GM21367 (cell line): Measurements from ENCODE around the gene KRTAP4-16.
"Not testable (repeated sequence)": the region's sequence is repeated elsewhere in the genome, so short reads cannot be mapped to it uniquely, and the experiment has no call there.

Experiments used
- ATAC-seq: cut with Tn5 transposase; IDR thresholded peaks from one replicate; pipeline ENCODE4 v1.9.1; 2021; ENCODE audit not compliant: unreplicated experiment

KRTAP4-16 gene

DNA sequence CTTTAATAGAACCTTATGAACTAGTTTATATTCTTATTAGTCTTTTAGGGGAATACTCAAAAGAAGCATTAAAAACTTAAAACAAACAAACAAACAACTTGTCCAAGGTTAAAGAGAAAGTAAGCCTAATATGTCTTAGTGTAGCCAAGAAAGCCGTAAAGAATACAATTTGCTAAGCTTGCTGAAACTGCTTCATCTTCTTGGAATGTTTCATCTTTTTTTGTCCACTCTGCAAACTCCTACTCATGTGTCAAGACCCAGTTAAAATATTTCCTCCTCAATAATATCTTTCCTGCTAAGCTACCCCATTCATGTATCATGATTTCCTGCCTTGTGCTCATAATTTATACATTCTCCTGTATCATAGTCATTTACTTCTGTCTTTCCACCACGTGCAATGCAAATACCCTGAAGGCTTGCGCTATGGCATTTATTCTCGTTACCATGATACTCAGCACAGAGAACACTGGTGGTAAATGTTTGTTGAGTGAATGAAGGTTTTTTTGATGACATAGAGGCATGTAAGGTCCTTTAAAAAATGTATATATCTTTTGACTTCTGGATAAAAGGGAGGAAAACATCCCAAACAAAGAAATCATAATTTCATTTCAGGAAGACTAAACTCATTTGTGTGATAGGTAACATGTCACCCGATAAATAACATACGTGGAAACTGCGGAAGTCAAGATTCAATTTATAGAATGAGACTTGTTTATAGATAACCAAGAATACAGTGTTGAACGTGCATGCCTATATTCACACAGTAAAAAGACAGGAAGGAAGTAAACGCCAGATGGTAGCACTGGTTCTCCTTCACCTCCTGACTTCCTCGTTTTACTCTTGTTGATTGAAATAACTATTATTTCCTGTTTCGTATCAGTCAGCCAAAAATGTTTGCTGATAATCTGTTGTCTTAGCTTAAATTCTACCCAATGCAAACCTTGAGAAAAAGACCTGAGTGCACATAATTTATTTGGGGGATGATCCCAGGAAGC is 18.0 kb upstream of the KRTAP4-16 start:
- ATAC-seq: not testable (repeated sequence)

DNA sequence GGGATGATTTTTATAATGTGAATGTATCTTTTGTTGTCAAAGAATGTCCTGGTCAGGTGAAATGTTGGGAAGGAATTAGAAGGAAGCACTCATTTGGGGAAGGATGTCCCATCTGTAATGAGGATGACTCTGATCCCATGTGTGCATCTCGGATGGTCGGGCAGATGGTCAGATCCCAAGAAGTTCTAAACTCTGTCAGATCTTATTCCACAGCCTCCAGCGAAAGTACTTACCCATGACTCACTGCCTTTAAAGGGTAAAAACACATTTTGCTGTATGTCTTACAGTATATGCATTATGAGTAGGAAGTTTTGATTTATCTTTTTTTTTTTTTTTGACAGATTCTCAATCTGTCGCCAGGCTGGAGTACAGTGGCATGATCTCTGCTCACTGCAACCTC is 16.7 kb upstream of the KRTAP4-16 start:
- no peak for ATAC-seq

DNA sequence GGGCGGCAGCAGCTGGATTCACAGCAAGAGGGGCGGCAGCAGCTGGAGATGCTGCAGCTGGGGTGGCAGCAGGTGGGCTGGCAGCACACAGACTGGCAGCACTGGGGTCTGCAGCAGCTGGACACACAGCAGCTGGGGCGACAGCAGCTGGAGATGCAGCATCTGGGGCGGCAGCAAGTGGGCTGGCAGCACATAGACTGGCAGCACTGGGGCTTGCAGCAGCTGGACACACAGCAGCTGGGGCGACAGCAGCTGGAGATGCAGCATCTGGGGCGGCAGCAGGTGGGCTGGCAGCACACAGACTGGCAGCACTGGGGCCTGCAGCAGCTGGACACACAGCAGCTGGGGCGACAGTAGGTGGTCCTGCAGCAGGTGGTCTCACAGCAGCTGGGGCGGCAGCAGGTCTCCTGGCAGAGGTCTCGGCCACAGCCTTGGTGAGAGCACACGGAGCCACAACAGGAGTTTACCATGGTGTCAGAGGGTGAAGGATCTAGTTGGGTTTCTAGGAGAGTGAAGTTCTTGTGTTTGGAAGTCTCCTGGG is 15.9 kb upstream of the KRTAP4-16 start, which contains the start of gene KRTAP4-11:
Gene KRTAP4-11, minus strand, starts transcription at position 528 of the 541 bp plus-strand sequence. Its CDS starts 58 bp downstream, at position 470.
- ATAC-seq: not testable (repeated sequence)

DNA sequence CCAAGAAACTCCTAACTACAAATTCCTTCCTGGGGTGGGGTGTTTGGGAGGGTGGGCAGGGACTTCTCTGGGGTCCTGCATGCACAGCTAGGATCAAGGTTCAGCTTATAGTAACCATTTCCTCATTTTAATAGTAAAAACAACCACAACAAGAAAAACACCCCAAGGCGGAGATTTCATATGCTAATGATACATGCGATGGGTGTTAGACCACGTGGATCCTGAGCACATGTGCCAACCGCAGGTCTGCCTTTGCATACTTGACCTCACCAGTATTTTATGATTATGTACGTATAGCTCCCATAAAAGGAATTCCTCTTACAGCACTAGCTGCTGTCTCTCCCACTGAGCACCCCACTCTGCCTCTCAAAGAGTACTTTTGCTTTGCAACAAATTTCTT is 14.3 kb upstream of the KRTAP4-16 start:
- ATAC-seq: no peak

DNA sequence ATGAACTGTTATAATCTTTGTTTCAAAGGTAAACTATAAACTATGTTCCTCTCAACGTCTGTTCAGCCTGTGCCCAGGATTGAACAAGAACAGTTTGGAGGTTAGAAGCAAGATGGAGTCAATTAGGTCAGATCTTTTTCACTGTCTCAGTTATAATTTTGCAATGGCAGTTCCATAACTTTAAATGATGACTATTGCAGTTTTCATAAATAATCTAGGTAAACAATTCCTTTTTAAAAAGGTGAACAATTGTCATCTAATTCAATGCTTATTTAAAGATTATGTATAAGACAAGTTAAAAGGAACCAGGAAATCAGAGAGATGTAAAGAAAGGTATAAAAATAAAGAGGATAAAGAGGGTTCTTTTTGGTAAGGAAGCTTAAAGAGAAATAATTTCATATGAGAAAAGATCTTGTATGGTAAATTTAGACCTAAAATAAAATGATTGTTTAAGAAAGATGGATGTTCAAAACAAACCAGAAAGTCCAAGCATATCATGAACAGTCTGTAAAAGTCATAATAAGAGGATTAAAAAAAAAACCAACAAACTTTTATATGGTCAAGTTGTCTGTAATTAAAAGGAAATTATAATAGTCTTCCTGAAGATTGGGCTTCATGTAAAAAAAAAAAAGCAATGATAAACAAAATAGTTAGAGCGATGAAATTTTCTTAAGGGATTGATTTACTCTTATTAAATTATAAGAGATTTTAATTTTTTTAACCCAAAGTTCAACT is 9.3 kb upstream of the KRTAP4-16 start:
- no peak for ATAC-seq

DNA sequence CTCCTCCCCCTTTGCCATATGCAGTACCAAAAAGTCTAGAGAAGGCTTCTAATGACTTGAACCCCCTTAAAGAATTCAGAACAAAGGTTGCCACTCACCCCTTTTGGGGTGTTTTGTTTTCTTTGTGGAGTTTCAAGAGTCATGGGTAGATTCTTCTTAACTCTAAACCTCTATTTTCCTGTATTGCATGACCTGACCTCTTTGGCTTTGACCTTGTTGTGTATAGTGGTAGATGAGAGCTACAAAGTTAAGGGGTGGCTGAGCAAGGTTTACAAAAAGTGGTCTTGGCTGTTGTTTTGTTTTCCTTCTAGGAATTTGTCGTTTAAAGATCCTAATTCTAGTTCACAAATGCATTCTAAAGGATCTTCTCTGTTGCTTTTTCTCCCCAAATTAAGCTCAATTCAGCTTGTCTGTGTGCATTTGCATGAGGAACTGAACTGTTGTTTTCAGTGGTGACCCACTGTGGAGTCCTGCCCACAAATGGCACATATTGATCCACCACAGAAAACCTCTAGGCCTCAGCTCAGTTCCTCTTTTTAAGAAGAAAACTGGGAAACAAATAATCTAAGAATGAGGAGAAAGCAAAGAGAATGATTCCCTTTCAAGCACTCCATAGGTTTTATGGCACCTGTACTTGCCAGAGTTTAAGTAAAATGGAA is 6.8 kb upstream of the KRTAP4-16 start:
- not testable (repeated sequence) for ATAC-seq

DNA sequence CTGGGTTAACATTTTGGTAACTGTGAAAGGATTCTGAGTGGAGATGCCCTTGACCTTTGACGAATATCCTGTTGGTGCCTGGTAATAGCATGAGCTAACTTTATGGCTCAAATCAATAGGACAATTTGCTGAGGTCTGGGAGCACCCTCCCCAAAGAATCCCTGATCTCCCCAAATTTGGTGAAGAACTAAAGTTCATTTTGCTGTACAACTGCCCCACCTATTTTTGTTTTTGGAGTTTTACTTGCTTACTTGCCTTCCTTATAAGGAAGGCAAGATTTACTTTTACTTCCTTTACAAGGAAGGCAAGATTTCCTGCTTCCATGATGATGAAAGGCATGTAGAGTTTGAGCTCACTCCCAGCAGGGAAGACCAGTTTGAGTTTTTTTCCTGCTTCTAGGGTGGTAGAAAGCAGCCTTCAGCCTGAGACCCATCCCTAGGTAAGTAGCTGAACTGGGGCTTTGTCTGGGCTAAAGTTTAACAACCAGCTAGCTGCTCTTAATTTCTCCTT is 6.0 kb upstream of the KRTAP4-16 start:
- no peak for ATAC-seq

DNA sequence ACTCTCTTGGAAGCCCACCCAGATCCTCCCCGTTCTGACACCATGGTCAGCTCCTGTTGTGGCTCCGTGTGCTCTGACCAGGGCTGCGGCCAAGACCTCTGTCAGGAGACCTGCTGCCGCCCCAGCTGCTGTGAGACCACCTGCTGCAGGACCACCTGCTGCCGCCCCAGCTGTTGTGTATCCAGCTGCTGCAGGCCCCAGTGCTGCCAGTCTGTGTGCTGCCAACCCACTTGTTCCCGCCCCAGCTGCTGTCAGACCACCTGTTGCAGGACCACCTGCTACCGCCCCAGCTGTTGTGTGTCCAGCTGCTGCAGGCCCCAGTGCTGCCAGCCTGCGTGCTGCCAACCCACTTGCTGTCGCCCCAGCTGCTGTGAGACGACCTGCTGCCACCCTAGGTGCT is 3.3 kb upstream of the KRTAP4-16 start, which contains the start of gene KRTAP4-9:
Gene KRTAP4-9, plus strand, starts transcription at position 43 of the 400 bp plus-strand sequence. Its CDS starts 0 bp downstream, at position 43.
- not testable (repeated sequence) for ATAC-seq

DNA sequence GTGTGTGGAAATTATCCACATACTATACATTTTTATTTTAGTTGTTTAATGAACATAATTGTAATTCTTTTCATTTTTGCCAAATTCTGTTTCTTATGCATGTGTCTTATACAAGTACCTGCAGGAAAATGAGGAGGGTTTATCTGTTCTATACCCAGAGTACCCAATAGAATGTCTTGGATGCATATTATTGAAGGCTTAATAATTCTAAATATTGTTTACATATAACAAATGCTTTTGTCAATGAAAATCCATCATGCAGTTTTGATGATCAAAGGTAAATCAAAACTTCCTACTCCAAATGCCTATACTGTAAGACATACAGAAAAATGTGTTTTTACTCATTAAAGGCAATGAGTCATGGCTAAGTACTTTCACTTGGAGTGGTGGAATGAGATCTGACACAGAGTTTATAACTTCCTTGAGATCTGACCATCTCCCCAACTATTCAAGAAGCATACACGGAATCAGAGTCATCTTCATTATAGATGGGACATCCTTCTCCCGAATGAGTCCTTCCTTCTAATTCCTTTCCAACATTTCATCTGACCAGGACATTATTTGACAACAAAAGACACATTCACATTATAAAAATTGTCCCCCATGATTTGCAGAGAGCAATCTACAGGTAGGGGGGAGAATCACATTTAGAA is 2.5 kb upstream of the KRTAP4-16 start:
- ATAC-seq: not testable (repeated sequence)

DNA sequence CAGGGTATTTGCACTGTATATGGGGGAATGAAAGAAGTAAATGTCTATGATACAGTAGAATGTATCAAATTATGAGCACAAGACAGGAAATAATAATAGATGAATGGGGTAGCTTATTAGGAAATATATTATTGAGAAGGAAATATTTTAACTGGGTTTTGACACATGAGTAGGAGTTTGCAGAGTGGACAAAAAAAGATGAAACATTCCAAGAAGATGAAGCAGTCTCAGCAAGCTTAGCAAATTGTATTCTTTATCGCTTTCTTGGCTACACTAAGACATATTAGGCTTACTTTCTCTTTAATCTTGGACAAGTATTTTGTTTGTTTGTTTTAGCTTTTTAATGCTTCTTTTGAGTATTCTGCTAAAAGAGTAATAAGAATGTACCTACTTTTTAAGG is 1.9 kb upstream of the KRTAP4-16 start:
- ATAC-seq: no peak

DNA sequence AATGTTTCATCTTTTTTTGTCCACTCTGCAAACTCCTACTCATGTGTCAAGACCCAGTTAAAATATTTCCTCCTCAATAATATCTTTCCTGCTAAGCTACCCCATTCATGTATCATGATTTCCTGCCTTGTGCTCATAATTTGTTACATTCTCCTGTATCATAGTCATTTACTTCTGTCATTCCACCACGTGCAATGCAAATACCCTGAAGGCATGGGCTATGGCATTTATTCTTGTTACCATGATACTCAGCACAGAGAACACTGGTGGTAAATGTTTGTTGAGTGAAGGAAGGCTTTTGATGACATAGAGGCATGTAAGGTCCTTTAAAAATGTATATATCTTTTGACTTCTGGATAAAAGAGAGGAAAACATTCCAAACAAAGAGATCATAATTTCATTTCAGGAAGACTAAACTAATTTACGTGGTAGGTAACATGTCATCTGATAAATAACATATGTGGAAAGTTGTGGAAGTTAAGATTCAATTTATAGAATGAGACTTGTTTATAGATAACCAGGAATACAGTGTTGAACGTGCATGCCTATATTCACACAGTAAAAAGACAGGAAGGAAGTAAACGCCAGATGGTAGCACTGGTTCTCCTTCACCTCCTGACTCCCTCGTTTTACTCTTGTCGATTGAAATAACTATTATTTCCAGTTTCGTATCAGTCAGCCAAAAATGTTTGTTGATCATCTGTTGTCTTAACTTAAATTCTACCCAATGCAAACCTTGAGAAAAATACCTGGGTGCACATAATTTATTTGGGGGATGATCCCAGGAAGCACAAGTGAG is 2.1 kb downstream of the KRTAP4-16 start:
- not testable (repeated sequence) for ATAC-seq

DNA sequence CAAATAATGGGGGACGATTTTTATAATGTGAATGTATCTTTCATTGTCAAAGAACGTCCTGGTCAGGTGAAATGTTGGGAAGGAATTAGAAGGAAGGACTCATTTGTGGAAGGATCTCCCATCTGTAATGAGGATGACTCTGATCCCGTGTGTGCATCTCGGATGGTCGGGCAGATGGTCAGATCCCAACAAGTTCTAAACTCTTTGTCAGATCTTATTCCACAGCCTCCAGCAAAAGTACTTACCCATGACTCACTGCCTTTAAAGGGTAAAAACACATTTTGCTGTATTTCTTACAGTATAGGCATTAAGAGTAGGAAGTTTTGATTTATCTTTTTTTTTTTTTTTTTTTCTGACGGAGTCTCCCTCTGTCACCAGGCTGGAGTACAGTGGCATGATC is 3.5 kb downstream of the KRTAP4-16 start:
- no peak for ATAC-seq

DNA sequence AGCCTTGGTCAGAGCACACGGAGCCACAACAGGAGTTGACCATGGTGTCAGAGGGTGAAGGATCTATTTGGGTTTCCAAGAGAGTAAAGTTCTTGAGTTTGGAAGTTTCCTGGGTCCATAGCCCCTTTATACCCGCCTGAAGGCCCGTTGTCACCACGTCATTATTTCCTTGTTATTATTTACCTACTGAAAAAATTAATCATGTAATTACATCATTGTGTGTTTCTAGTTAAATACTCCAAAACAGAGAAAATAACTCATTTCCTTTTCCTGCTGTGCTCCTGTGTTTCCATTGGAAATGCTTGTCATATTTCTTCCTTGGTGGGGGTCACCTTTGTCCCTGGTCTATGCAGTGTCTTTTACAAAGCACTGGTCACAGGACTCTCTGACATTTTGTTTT is 4.0 kb downstream of the KRTAP4-16 start, which contains the start of gene KRTAP4-8:
Gene KRTAP4-8, minus strand, starts transcription at position 101 of the 400 bp plus-strand sequence. Its CDS starts 58 bp downstream, at position 43.
- no peak for ATAC-seq

DNA sequence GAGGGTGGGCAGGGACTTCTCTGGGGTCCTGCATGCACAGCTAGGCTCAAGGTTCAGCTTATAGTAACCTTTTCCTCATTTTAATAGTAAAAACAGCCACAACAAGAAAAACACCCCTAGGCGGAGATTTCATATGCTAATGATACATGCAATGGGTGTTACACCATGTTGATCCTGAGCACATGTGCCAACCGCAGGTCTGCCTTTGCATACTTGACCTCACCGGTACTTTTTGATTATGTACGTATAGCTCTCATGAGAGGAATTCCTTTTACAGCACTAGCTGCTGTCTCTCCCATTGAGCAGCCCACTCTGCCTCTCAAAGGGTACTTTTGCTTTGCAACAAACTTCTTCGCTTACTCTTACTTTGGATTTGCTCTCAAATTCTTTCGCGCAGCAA is 6.0 kb downstream of the KRTAP4-16 start:
- no peak for ATAC-seq

DNA sequence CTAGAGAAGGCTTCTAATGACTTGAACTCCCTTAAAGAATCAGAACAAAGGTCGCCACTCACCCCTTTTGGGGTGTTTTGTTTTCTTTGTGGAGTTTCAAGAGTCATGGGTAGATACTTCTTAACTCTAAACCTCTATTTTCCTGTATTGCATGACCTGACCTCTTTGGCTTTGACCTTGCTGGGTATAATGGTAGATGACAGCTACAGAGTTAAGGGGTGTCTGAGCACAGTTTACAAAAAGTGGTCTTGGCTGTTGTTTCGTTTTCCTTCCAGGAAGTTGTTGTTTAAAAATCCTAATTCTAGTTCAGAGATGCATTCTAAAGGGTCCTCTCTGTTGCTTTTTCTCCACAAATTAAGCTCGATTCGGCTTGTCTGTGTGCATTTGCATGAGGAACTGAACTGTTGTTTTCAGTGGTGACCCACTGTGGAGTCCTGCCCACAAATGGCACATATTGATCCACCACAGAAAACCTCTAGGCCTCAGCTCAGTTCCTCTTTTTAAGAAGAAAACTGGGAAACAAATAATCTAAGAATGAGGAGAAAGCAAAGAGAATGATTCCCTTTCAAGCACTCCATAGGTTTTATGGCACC is 13.2 kb downstream of the KRTAP4-16 start:
- ATAC-seq: not testable (repeated sequence)

DNA sequence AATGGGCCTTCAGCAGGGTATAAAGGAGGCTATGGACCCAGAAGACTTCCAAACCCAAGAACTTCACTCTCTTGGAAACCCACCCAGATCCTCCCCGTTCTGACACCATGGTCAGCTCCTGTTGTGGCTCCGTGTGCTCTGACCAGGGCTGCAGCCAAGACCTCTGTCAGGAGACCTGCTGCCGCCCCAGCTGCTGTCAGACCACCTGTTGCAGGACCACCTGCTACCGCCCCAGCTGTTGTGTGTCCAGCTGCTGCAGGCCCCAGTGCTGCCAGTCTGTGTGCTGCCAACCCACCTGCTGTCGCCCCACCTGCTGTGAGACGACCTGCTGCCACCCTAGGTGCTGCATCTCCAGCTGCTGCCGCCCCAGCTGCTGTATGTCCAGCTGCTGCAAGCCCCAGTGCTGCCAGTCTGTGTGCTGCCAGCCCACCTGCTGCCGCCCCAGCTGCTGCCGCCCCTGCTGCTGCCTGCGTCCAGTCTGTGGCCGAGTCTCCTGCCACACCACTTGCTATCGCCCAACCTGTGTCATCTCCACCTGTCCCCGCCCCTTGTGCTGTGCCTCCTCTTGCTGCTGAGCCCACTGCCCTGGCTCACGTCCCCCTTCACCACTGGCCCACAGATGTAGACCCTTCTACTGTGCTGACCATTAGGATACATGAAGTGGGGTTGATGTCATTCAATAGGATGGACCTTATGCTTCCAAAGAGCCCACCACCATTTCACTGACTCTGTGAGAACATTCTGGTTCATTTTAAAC is 17.7 kb downstream of the KRTAP4-16 start, which contains the start of gene KRTAP4-7:
Gene KRTAP4-7, plus strand, starts transcription at position 51 of the 757 bp plus-strand sequence. Its CDS starts 57 bp downstream, at position 108.
- not testable (repeated sequence) for ATAC-seq

DNA sequence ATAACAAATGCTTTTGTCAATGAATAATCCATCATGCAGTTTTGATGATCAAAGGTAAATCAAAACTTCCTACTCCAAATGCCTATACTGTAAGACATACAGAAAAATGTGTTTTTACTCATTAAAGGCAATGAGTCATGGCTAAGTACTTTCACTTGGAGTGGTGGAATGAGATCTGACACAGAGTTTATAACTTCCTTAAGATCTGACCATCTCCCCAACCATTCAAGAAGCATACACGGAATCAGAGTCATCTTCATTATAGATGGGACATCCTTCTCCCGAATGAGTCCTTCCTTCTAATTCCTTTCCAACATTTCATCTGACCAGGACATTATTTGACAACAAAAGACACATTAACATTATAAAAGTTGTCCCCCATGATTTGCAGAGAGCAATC is 18.6 kb downstream of the KRTAP4-16 start:
- ATAC-seq: not testable (repeated sequence)

DNA sequence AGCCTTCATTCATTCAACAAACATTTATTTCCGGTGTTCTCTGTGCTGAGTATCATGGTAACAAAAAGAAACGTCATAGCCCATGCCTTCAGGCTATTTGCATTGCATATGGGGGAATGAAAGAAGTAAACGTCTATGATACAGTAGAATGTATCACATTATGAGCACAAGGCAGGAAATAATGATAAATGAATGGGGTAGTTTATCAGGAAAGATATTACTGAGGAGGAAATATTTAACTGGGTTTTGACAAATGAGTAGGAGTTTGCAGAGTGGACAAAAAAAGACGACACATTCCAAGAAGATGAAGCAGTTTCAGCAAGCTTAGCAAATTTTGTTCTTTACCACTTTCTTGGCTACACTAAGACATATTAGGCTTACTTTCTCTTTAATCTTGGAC is 19.4 kb downstream of the KRTAP4-16 start:
- no peak for ATAC-seq
